Stimulated activated CD8-positive, alpha-beta memory T cell treated with anti-CD3 and anti-CD28 coated beads, Interleukin-15, amount 100 ng/mL, for 48 hours (primary cell): ENCODE results near the gene PDE9A.

ENCODE experiments used
- DNase-seq, 2 donors: peaks; one replicate each; pipeline ENCODE4 v3.0.0-alpha.2; 2020; ENCODE audit warnings: low read depth in 2 of 2

The PDE9A gene

GRCh38 chr21:42641311-42642218 is 11.9 kb upstream of the PDE9A start:
- DNase-seq = no peak

GRCh38 chr21:42642219-42642745 is 11.1 kb upstream of the PDE9A start:
- no peak for DNase-seq

GRCh38 chr21:42644223-42645208 is 8.9 kb upstream of the PDE9A start:
- no peak for DNase-seq

GRCh38 chr21:42645211-42646075 is 8.0 kb upstream of the PDE9A start:
- DNase-seq = no peak

GRCh38 chr21:42646076-42646825 is 7.2 kb upstream of the PDE9A start:
- no peak for DNase-seq

- DNase-seq = no peak
Observed at GRCh38 chr21:42646836-42647235, 6.6 kb upstream of the PDE9A start.

- DNase-seq = no peak
Observed at GRCh38 chr21:42648606-42649005, 4.8 kb upstream of the PDE9A start.

- DNase-seq = no peak
Observed at GRCh38 chr21:42649122-42650032, 4.0 kb upstream of the PDE9A start.

GRCh38 chr21:42650033-42650370 is 3.4 kb upstream of the PDE9A start:
- no peak for DNase-seq

- no peak for DNase-seq
Observed at GRCh38 chr21:42650441-42651421, 2.7 kb upstream of the PDE9A start.

- DNase-seq = no peak
Observed at GRCh38 chr21:42651515-42652401, 1.7 kb upstream of the PDE9A start.

- DNase-seq = no peak
Observed at GRCh38 chr21:42652527-42653230, 742 bp upstream of the PDE9A start.

GRCh38 chr21:42654179-42654912 is 925 bp downstream of the PDE9A start:
- no peak for DNase-seq

GRCh38 chr21:42654913-42655795 is 1.7 kb downstream of the PDE9A start:
- no peak for DNase-seq
